Endothelial cell of umbilical vein (primary cell): ENCODE data around the gene RTKN. TPM values are rescaled to one million over a fixed set of nuclear protein-coding genes. Genes with fewer than 3 reads are reported as not detected.

Source experiments
- BruUV-seq: library from RNA; stranded (reverse); fragments of 400-500 nt; replicated peaks from 2 replicates; lab custom pipeline; 2021; lab: Mats Ljungman, UMichigan
- CTCF ChIA-PET: fragments of 300-600, 350-600 bp; sonication (Branson Sonifier 250); formaldehyde crosslinking; loops from one replicate; lab custom pipeline; 2021; ENCODE audit warnings: antibody characterized with exemption, inconsistent platforms; lab: Charles Lee
- POLR2A ChIA-PET: fragments of 300-600, 350-600 bp; sonication (Branson Sonifier 250); formaldehyde crosslinking; loops from one replicate; lab custom pipeline; 2021; ENCODE audit warnings: antibody characterized with exemption, inconsistent platforms; lab: Charles Lee
- DNase-seq: peaks from one replicate; pipeline ENCODE4 v3.0.0-alpha.2; 2011; ENCODE audit warnings: low read depth, low spot score
- FAIRE-seq: peaks from 2 replicates; lab custom pipeline; 2011; peaks lifted over from hg19 to GRCh38; lab: Jason Lieb, UNC
- H2AFZ ChIP-seq: 2 replicates; pipeline ENCODE4 v1.6.0; 2012; ENCODE audit warnings: low read depth, low read length, control low read depth, inconsistent platforms
- H3K27ac ChIP-seq: 2 replicates; pipeline ENCODE4 v1.5.1; 2011; ENCODE audit warnings: low read depth, mild to moderate bottlenecking, control low read depth, low read length, moderate library complexity; ENCODE audit not compliant: insufficient read depth
- H3K27me3 ChIP-seq, 2 experiments: 2 replicates each; pipeline versions ENCODE4 v1.6.0 to v1.6.1; 2011; ENCODE audit warnings: low read length in 2 of 2, mixed read lengths in 1 of 2; ENCODE audit not compliant: control insufficient read depth in 2 of 2, insufficient read depth in 2 of 2
- H3K36me3 ChIP-seq, 2 experiments: 2 replicates in 1 of 2; 3 replicates in 1 of 2; pipeline ENCODE4 v1.5.1; 2011; ENCODE audit warnings: low read length in 2 of 2, mild to moderate bottlenecking in 1 of 2, moderate library complexity in 1 of 2; ENCODE audit not compliant: control insufficient read depth in 2 of 2, insufficient read depth in 2 of 2; ENCODE audit errors: extremely low read depth in 1 of 2
- H3K4me1 ChIP-seq: 3 replicates; pipeline ENCODE4 v1.5.1; 2011; ENCODE audit warnings: mild to moderate bottlenecking, low read length; ENCODE audit not compliant: control insufficient read depth, insufficient read depth; ENCODE audit errors: extremely low read depth
- H3K4me2 ChIP-seq: 2 replicates; pipeline ENCODE4 v1.6.1; 2011; ENCODE audit warnings: low read length, control low read depth, mixed read lengths; ENCODE audit not compliant: insufficient read depth
- H3K4me3 ChIP-seq, 3 experiments: fragments of 200-600 bp in 1 of 3; sonication (generic), shearing (Covaris generic) in 1 of 3; replicated peaks in 1 of 3; 2 replicates each; pipeline ENCODE4 v1.5.1; 2011 to 2016; ENCODE audit warnings: control low read depth in 3 of 3, low read length in 3 of 3, mild to moderate bottlenecking in 2 of 3, inconsistent platforms in 1 of 3, low read depth in 1 of 3, moderate library complexity in 1 of 3; ENCODE audit not compliant: insufficient read depth in 1 of 3
- H3K79me2 ChIP-seq: 2 replicates; pipeline ENCODE4 v1.6.0; 2012; ENCODE audit warnings: low read length, inconsistent platforms; ENCODE audit not compliant: control insufficient read depth, insufficient read depth
- H3K9ac ChIP-seq: replicated peaks from 2 replicates; pipeline ENCODE3; 2011; ENCODE audit warnings: low read length, control low read depth; ENCODE audit not compliant: insufficient read depth; ENCODE audit errors: extremely low read depth
- H3K9me1 ChIP-seq: replicated peaks from 3 replicates; pipeline ENCODE4 v1.6.0; 2011; ENCODE audit warnings: mild to moderate bottlenecking, low read length; ENCODE audit not compliant: control insufficient read depth, insufficient read depth; ENCODE audit errors: extremely low read depth
- H3K9me3 ChIP-seq: replicated peaks from 2 replicates; pipeline ENCODE4 v1.5.1; 2012; ENCODE audit warnings: low read length, inconsistent platforms; ENCODE audit not compliant: control insufficient read depth, insufficient read depth
- H4K20me1 ChIP-seq: replicated peaks from 2 replicates; pipeline ENCODE3; 2011; ENCODE audit warnings: mild to moderate bottlenecking, low read length; ENCODE audit not compliant: control insufficient read depth, insufficient read depth; ENCODE audit errors: extremely low read depth
- EZH2 ChIP-seq: IDR thresholded peaks from 2 replicates; pipeline ENCODE4 v1.6.1; 2012; ENCODE audit warnings: borderline replicate concordance, low read depth, mild to moderate bottlenecking, moderate library complexity, low read length, inconsistent platforms; ENCODE audit not compliant: severe bottlenecking
- FOS ChIP-seq: IDR thresholded peaks from 2 replicates; pipeline ENCODE4 v1.6.1; 2011; ENCODE audit warnings: mild to moderate bottlenecking, low read length, moderate library complexity, borderline replicate concordance; ENCODE audit not compliant: insufficient read depth
- GATA2 ChIP-seq: IDR thresholded peaks from 2 replicates; pipeline ENCODE4 v1.7.0; 2011; ENCODE audit warnings: low read depth, mild to moderate bottlenecking, moderate library complexity, mixed read lengths, low read length; ENCODE audit not compliant: insufficient read length, insufficient read depth
- JUN ChIP-seq: IDR thresholded peaks from 2 replicates; pipeline ENCODE4 v1.6.1; 2011; ENCODE audit warnings: borderline replicate concordance, low read depth; ENCODE audit not compliant: insufficient read length, insufficient read depth
- MYC ChIP-seq: IDR thresholded peaks from one replicate; pipeline ENCODE4 v1.6.1; 2011; ENCODE audit warnings: mild to moderate bottlenecking, low read depth, low read length
- POLR2A ChIP-seq: IDR thresholded peaks from 2 replicates; pipeline ENCODE4 v1.6.1; 2012; ENCODE audit warnings: low read depth, mild to moderate bottlenecking, control low read depth, low read length
- POLR2AphosphoS5 ChIP-seq: IDR thresholded peaks from 2 replicates; pipeline ENCODE4 v1.6.1; 2012; ENCODE audit warnings: low read depth, mild to moderate bottlenecking, control low read depth, low read length, moderate library complexity; ENCODE audit not compliant: insufficient read depth
- dilution Hi-C: fragments of 300-500 bp; cut with MboI; formaldehyde crosslinking; loops from one replicate; pipeline ENCODE4 v1.15.0; 2019; ENCODE audit warnings: low sequenced_read_pairs; ENCODE audit not compliant: extremely low pct_ligation_motif_present
- intact Hi-C: fragments of 100-400 bp; cut with micrococcal nuclease; formaldehyde crosslinking; loops from one replicate; pipeline ENCODE4 v1.10.0; 2022
- polyA plus RNA-seq, 4 experiments: library from polyadenylated mRNA; depleted of rRNA in 3 of 4; stranded (reverse) in 3 of 4; unstranded in 1 of 4; fragments of >200 nt; gene quantifications; 2 replicates each; pipeline versions ENCODE4 v1.2.1 to v1.2.3, GENCODE V29; 2011 to 2012; ENCODE audit warnings: missing spikeins in 1 of 4
- total RNA-seq: library from RNA; stranded (reverse); gene quantifications from 2 replicates; pipeline ENCODE4 v1.2.3, GENCODE V29; 2021
- TF ChIP-seq, protein P1 (sequence below), 2 donors: IDR thresholded peaks; 1 replicate in 1 of 2; 2 replicates in 1 of 2; pipeline ENCODE4 v1.5.1; 2011; ENCODE audit warnings: low read length in 2 of 2, mild to moderate bottlenecking in 2 of 2, moderate library complexity in 2 of 2, control low read depth in 1 of 2, inconsistent platforms in 1 of 2, low read depth in 1 of 2; ENCODE audit not compliant: insufficient read depth in 1 of 2; ENCODE audit errors: extremely low read depth in 1 of 2
- TF ChIP-seq, protein P2 (sequence below): IDR thresholded peaks from 2 replicates; pipeline ENCODE4 v1.6.1; 2011; ENCODE audit not compliant: insufficient read depth, insufficient read length

Gene RTKN
- total and polyA plus RNA-seq, 2 donors (not counting 3 experiments of a cell fraction or from before 2014, with no cell fraction given) = 20.0 to 20.7 TPM

GRCh38 chr2:74413001-74413698 is 28.6 kb downstream of the RTKN start:
- H3K79me2 ChIP-seq = no peaks in the 10 kb centered on the region
- H3K27ac ChIP-seq = no peak overlapping the region
- H3K4me2 ChIP-seq = no peak overlapping the region
- H2AFZ ChIP-seq = no peak overlapping the region
- no TSS peak for BruUV-seq
- ChIA-PET POLR2A (no interaction called here), CTCF (no interaction called here)
- no peak overlapping the region for H3K9ac ChIP-seq
- H3K27me3 ChIP-seq = peaks cover 33 to 35% of the 10 kb centered on the region in 2 experiments
- H3K36me3 ChIP-seq = no peaks in the 10 kb centered on the region
- intact Hi-C loops (no loop called here), dilution Hi-C loops (no loop called here)
- no peak for DNase-seq
- H3K4me3 ChIP-seq = no peak overlapping the region
- no peak for FAIRE-seq
- peaks cover 6% of the 10 kb centered on the region for H3K4me1 ChIP-seq
- H3K9me1 ChIP-seq = no peaks in the 10 kb centered on the region
- no peaks in the 10 kb centered on the region for H4K20me1 ChIP-seq
- no peak for TF ChIP-seq MYC
- TF ChIP-seq JUN = no peak
- no peak for TF ChIP-seq EZH2
- TF ChIP-seq POLR2AphosphoS5 = no peak
- no peak for TF ChIP-seq GATA2
- TF ChIP-seq, protein P1, sequence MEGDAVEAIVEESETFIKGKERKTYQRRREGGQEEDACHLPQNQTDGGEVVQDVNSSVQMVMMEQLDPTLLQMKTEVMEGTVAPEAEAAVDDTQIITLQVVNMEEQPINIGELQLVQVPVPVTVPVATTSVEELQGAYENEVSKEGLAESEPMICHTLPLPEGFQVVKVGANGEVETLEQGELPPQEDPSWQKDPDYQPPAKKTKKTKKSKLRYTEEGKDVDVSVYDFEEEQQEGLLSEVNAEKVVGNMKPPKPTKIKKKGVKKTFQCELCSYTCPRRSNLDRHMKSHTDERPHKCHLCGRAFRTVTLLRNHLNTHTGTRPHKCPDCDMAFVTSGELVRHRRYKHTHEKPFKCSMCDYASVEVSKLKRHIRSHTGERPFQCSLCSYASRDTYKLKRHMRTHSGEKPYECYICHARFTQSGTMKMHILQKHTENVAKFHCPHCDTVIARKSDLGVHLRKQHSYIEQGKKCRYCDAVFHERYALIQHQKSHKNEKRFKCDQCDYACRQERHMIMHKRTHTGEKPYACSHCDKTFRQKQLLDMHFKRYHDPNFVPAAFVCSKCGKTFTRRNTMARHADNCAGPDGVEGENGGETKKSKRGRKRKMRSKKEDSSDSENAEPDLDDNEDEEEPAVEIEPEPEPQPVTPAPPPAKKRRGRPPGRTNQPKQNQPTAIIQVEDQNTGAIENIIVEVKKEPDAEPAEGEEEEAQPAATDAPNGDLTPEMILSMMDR (IDR thresholded peaks at IDR 0.05; ENCODE audit: extremely low read depth in 1 of 2, insufficient read depth in 1 of 2, low read depth in 1 of 2, low read length in 2 of 2) = no peak
- TF ChIP-seq, protein P2, sequence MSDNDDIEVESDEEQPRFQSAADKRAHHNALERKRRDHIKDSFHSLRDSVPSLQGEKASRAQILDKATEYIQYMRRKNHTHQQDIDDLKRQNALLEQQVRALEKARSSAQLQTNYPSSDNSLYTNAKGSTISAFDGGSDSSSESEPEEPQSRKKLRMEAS = no peak
- no peak for TF ChIP-seq POLR2A
- TF ChIP-seq FOS = no peak
- H3K9me3 ChIP-seq = no peaks in the 10 kb centered on the region
